HepG2 (cell line): ENCODE measurements around the gene PODN. TPM values are rescaled to one million over a fixed set of nuclear protein-coding genes. Genes with fewer than 3 reads are reported as not detected.
A peak's percentile ranks its signal among the peaks of the same experiment; 100 is the strongest.

Experiments used
- DMAP1 ChIP-seq: IDR thresholded peaks from 2 replicates; pipeline ENCODE4 v1.6.1; 2016
- DPF2 ChIP-seq: sonication (generic); formaldehyde crosslinking; IDR thresholded peaks from 2 replicates; pipeline ENCODE4 v1.4.0; 2020; ENCODE audit warnings: mild to moderate bottlenecking, low read depth, missing genetic modification reagents, borderline replicate concordance
- FOXK1 ChIP-seq: sonication (generic); formaldehyde crosslinking; IDR thresholded peaks from 2 replicates; pipeline ENCODE4 v1.4.0; 2020; ENCODE audit warnings: low read depth, missing genetic modification reagents, borderline replicate concordance
- ISL2 ChIP-seq: sonication (generic); formaldehyde crosslinking; IDR thresholded peaks from 2 replicates; pipeline ENCODE4 v1.5.0; 2020; ENCODE audit warnings: missing genetic modification reagents
- KDM3A ChIP-seq: IDR thresholded peaks from 2 replicates; pipeline ENCODE4 v1.6.1; 2018; ENCODE audit warnings: low read depth, missing compliant biosample characterization
- KDM4B ChIP-seq: sonication (generic); formaldehyde crosslinking; IDR thresholded peaks from 2 replicates; pipeline ENCODE4 v1.4.0; 2020; ENCODE audit warnings: missing genetic modification reagents
- MEF2D ChIP-seq: sonication (generic); formaldehyde crosslinking; IDR thresholded peaks from 2 replicates; pipeline ENCODE4 v1.5.1; 2020; ENCODE audit warnings: mild to moderate bottlenecking, missing genetic modification reagents
- PAF1 ChIP-seq: IDR thresholded peaks from 2 replicates; pipeline ENCODE4 v1.6.1; 2016; ENCODE audit warnings: missing genetic modification reagents, missing compliant biosample characterization
- REXO4 ChIP-seq: sonication (generic); formaldehyde crosslinking; IDR thresholded peaks from 2 replicates; pipeline ENCODE4 v1.8.0; 2022; ENCODE audit warnings: missing genetic modification reagents, mild to moderate bottlenecking, borderline replicate concordance
- SUZ12 ChIP-seq: fragments of 150-350 bp; IDR thresholded peaks from 2 replicates; pipeline ENCODE4 v1.6.1; 2014; ENCODE audit warnings: low read depth, low read length
- ZFP36 ChIP-seq: fragments of 150-350 bp; IDR thresholded peaks from 2 replicates; pipeline ENCODE4 v1.6.1; 2018; ENCODE audit warnings: borderline replicate concordance, low read length, low read depth; ENCODE audit not compliant: partially characterized antibody
- ZFP36L2 ChIP-seq: sonication (generic); formaldehyde crosslinking; IDR thresholded peaks from 2 replicates; pipeline ENCODE4 v1.4.0; 2020; ENCODE audit warnings: missing genetic modification reagents
- ZNF138 ChIP-seq: sonication (generic); formaldehyde crosslinking; IDR thresholded peaks from 2 replicates; pipeline ENCODE4 v1.5.0; 2020; ENCODE audit warnings: mild to moderate bottlenecking, low read depth, missing genetic modification reagents
- ZNF607 ChIP-seq: sonication (generic); formaldehyde crosslinking; IDR thresholded peaks from 2 replicates; pipeline ENCODE4 v1.5.1; 2020; ENCODE audit warnings: missing genetic modification reagents, mild to moderate bottlenecking, borderline replicate concordance
- ZNF629 ChIP-seq: sonication (generic); formaldehyde crosslinking; conservative IDR thresholded peaks from 2 replicates; pipeline ENCODE4 v1.5.0; 2020; ENCODE audit warnings: missing genetic modification reagents
- ZNF839 ChIP-seq: sonication (generic); formaldehyde crosslinking; IDR thresholded peaks from 2 replicates; pipeline ENCODE4 v1.4.0; 2020; ENCODE audit warnings: missing genetic modification reagents, mild to moderate bottlenecking, borderline replicate concordance
- ZNF879 ChIP-seq: sonication (generic); formaldehyde crosslinking; IDR thresholded peaks from 2 replicates; pipeline ENCODE4 v1.8.1; 2023; ENCODE audit warnings: missing genetic modification reagents
- polyA plus RNA-seq, 8 experiments: library from polyadenylated mRNA; depleted of rRNA in 3 of 8; stranded (reverse) in 7 of 8; unstranded in 1 of 8; fragments of >200 nt; fragmentation: Illumina TruSeq in 4 of 8; extraction: Trizol in 4 of 8; gene quantifications; 2 replicates each; pipeline versions ENCODE4 v1.2.1 to v1.2.3, GENCODE V29; 2011 to 2016; ENCODE audit warnings: low read depth in 4 of 8, missing spikeins in 1 of 8, mixed read lengths in 1 of 8; ENCODE audit not compliant: insufficient read depth in 1 of 8
- total RNA-seq, 5 experiments: library from RNA; depleted of rRNA; stranded (reverse); fragments of >200 nt; fragmentation: Illumina TruSeq; extraction: Trizol; gene quantifications; 2 replicates each; pipeline ENCODE4 v1.2.3, GENCODE V29; 2016; ENCODE audit warnings: low read depth in 1 of 5
- TF ChIP-seq, protein P1 (sequence below): IDR thresholded peaks from 2 replicates; pipeline ENCODE4 v1.6.1; 2016; ENCODE audit warnings: low read depth
- TF ChIP-seq, protein P2 (sequence below): sonication (generic); formaldehyde crosslinking; IDR thresholded peaks from 2 replicates; pipeline ENCODE4; 2020; ENCODE audit warnings: missing genetic modification reagents, mild to moderate bottlenecking, borderline replicate concordance
- TF ChIP-seq, protein P3 (sequence below): sonication (generic); IDR thresholded peaks from 2 replicates; pipeline ENCODE4 v1.6.1; 2016; ENCODE audit warnings: low read depth, borderline replicate concordance
- TF ChIP-seq, protein P4 (sequence below): IDR thresholded peaks from 2 replicates; pipeline ENCODE4 v1.6.1; 2018; ENCODE audit warnings: missing genetic modification reagents
- TF ChIP-seq, protein P5 (sequence below): sonication (generic); formaldehyde crosslinking; IDR thresholded peaks from 2 replicates; pipeline ENCODE4 v1.4.0; 2020; ENCODE audit warnings: missing genetic modification reagents

PODN gene
- total and polyA plus RNA-seq, 2 of the 13 experiments (the other 11 are each of a cell fraction or from before 2014, with no cell fraction given) = 0.13 TPM; not detected in 1

DNA sequence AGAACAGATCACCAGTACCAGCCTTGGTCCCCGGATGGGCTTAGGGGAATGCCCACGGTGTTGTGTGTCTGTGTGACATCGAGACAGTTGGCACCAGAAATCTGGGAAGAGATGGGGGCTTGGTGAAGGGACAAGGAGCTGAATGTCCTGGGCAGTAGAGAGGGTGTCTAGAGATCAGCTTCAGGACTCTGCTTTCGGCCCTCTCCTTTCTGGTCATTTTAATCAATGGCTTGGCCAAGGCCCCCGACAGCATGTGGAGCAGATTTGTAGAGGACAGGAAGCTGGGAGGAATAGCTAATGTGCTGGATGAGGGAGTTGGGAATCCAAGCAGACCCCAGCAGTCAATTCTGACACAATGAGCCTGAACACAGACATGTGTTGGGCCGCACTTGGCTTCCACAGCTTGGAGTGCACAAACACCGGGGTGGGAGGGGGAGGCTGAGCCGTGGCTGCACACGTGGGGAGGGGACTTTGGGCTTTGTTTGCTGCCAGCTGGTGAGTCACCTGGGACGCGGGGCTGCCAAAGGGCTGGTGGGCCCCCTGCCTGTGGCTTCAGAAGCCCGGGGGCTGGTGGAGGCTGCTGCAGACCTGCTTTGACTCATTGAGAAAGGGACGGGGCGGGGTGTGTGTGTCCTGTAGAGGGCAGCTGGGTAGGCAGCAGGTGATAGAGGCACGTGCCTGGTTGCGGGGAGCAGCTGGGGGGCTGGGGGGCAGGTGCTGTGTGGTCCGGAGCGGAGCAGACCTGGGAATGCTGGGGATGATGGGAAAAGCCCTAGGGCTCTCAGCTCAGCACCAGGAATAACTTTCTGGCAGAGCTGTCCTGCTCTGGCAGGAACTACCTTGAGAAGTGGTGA is 59.5 kb downstream of the PODN start (continued):
- TF ChIP-seq, protein P1, sequence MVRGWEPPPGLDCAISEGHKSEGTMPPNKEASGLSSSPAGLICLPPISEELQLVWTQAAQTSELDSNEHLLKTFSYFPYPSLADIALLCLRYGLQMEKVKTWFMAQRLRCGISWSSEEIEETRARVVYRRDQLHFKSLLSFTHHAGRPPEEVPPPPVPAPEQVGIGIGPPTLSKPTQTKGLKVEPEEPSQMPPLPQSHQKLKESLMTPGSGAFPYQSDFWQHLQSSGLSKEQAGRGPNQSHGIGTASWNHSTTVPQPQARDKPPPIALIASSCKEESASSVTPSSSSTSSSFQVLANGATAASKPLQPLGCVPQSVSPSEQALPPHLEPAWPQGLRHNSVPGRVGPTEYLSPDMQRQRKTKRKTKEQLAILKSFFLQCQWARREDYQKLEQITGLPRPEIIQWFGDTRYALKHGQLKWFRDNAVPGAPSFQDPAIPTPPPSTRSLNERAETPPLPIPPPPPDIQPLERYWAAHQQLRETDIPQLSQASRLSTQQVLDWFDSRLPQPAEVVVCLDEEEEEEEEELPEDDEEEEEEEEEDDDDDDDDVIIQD (CRISPR knock-in tag) = peak; percentile 34; the same call in 1 of the 2 replicates
- TF ChIP-seq ZNF879 (CRISPR knock-in tag) (no peak), PAF1 (no peak), REXO4 (CRISPR knock-in tag) (no peak), ZFP36L2 (CRISPR knock-in tag) (no peak), FOXK1 (CRISPR knock-in tag) (peak; percentile 40; the same call in 1 of the 2 replicates), SUZ12 (no peak), ZNF607 (CRISPR knock-in tag) (peak; percentile 63; the same call in 1 of the 2 replicates), ZNF629 (CRISPR knock-in tag) (0 out of 2 replicates have a peak, but pooled peaks have one; percentile 17), ZFP36 (no peak), DMAP1 (CRISPR knock-in tag) (peak; percentile 55; the same call in 1 of the 2 replicates), DPF2 (CRISPR knock-in tag) (0 out of 2 replicates have a peak, but pooled peaks have one; percentile 57), ZNF839 (CRISPR knock-in tag) (no peak), KDM4B (CRISPR knock-in tag) (no peak; the same call in 1 of the 2 replicates), ZNF138 (CRISPR knock-in tag) (no peak), MEF2D (CRISPR knock-in tag) (peak; percentile 75; the same call in 1 of the 2 replicates), ISL2 (peak; percentile 65; the same call in 1 of the 2 replicates), KDM3A (no peak)
- TF ChIP-seq, protein P2, sequence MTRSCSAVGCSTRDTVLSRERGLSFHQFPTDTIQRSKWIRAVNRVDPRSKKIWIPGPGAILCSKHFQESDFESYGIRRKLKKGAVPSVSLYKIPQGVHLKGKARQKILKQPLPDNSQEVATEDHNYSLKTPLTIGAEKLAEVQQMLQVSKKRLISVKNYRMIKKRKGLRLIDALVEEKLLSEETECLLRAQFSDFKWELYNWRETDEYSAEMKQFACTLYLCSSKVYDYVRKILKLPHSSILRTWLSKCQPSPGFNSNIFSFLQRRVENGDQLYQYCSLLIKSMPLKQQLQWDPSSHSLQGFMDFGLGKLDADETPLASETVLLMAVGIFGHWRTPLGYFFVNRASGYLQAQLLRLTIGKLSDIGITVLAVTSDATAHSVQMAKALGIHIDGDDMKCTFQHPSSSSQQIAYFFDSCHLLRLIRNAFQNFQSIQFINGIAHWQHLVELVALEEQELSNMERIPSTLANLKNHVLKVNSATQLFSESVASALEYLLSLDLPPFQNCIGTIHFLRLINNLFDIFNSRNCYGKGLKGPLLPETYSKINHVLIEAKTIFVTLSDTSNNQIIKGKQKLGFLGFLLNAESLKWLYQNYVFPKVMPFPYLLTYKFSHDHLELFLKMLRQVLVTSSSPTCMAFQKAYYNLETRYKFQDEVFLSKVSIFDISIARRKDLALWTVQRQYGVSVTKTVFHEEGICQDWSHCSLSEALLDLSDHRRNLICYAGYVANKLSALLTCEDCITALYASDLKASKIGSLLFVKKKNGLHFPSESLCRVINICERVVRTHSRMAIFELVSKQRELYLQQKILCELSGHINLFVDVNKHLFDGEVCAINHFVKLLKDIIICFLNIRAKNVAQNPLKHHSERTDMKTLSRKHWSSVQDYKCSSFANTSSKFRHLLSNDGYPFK (CRISPR knock-in tag) = peak; percentile 46; the same call in 1 of the 2 replicates
- TF ChIP-seq, protein P3, sequence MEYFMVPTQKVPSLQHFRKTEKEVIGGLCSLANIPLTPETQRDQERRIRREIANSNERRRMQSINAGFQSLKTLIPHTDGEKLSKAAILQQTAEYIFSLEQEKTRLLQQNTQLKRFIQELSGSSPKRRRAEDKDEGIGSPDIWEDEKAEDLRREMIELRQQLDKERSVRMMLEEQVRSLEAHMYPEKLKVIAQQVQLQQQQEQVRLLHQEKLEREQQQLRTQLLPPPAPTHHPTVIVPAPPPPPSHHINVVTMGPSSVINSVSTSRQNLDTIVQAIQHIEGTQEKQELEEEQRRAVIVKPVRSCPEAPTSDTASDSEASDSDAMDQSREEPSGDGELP = peak; percentile 99
- TF ChIP-seq, protein P4, sequence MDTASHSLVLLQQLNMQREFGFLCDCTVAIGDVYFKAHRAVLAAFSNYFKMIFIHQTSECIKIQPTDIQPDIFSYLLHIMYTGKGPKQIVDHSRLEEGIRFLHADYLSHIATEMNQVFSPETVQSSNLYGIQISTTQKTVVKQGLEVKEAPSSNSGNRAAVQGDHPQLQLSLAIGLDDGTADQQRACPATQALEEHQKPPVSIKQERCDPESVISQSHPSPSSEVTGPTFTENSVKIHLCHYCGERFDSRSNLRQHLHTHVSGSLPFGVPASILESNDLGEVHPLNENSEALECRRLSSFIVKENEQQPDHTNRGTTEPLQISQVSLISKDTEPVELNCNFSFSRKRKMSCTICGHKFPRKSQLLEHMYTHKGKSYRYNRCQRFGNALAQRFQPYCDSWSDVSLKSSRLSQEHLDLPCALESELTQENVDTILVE (CRISPR knock-in tag) = no peak
- TF ChIP-seq, protein P5, sequence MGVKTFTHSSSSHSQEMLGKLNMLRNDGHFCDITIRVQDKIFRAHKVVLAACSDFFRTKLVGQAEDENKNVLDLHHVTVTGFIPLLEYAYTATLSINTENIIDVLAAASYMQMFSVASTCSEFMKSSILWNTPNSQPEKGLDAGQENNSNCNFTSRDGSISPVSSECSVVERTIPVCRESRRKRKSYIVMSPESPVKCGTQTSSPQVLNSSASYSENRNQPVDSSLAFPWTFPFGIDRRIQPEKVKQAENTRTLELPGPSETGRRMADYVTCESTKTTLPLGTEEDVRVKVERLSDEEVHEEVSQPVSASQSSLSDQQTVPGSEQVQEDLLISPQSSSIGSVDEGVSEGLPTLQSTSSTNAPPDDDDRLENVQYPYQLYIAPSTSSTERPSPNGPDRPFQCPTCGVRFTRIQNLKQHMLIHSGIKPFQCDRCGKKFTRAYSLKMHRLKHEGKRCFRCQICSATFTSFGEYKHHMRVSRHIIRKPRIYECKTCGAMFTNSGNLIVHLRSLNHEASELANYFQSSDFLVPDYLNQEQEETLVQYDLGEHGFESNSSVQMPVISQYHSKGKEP (CRISPR knock-in tag) = no peak
